HCT116 (cell line): Measurements from ENCODE around the gene SIL1. TPM values are rescaled to one million over a fixed set of nuclear protein-coding genes. Genes with fewer than 3 reads are reported as not detected.

Experiments used
- ATAC-seq: fragments of 200-7000 bp; cut with Tn5 transposase; 2 replicates; pipeline ENCODE4 v1.9.1; 2020; ENCODE audit warnings: mild to moderate bottlenecking, moderate library complexity
- BruUV-seq: library from RNA; stranded (reverse); fragments of 400-500 nt; replicated peaks from 2 replicates; lab custom pipeline; 2021; lab: Mats Ljungman, UMichigan
- CTCF ChIA-PET: fragments of 300-600 bp; sonication (Branson Sonifier 250); formaldehyde crosslinking; loops from one replicate; lab custom pipeline; 2021; ENCODE audit warnings: antibody characterized with exemption; lab: Charles Lee
- POLR2A ChIA-PET: fragments of 300-600, 350-600 bp; sonication (Branson Sonifier 250); formaldehyde crosslinking; loops from one replicate; lab custom pipeline; 2021; ENCODE audit warnings: antibody characterized with exemption; lab: Charles Lee
- RAD21 ChIA-PET, 2 experiments: fragments of 300-600 bp; sonication (Branson Sonifier 250); formaldehyde crosslinking; loops; one replicate each; lab custom pipeline; 2023; ENCODE audit warnings: low total read pairs in 2 of 2; ENCODE audit not compliant: uncharacterized antibody in 2 of 2, unreplicated experiment in 2 of 2, low non-redundant PET in 1 of 2; lab: Charles Lee
- DNase-seq: peaks from one replicate; pipeline ENCODE4 v3.0.0-alpha.2; 2010; ENCODE audit warnings: low read depth, low spot score
- H2AFZ ChIP-seq: fragments of 200-600 bp; shearing (Covaris generic), sonication (generic); 2 replicates; pipeline ENCODE4 v1.6.1; 2017; ENCODE audit warnings: low read depth, mixed run types, mixed read lengths, antibody characterized with exemption, low read length; ENCODE audit not compliant: poor library complexity, severe bottlenecking
- H3K27ac ChIP-seq: 2 replicates; pipeline ENCODE4 v1.5.1; 2012; ENCODE audit warnings: low read depth, low read length
- H3K27me3 ChIP-seq: fragments of 200-600 bp; sonication (generic); 2 replicates; pipeline ENCODE4 v1.6.1; 2016; ENCODE audit warnings: mixed run types, low read length, mixed read lengths; ENCODE audit not compliant: insufficient read depth
- H3K36me3 ChIP-seq, 2 experiments: fragments of 200-500 bp in 1 of 2; fragments of 200-600 bp in 1 of 2; sonication (Bioruptor generic) in 1 of 2; sonication (generic) in 1 of 2; 2 replicates each; pipeline versions ENCODE4 v1.5.1 to v1.6.1; 2014 to 2016; ENCODE audit warnings: low read length in 2 of 2, inconsistent platforms in 1 of 2, mixed read lengths in 1 of 2, mixed run types in 1 of 2; ENCODE audit not compliant: insufficient read depth in 2 of 2, control insufficient read depth in 1 of 2
- H3K4me1 ChIP-seq, 2 experiments: fragments of 200-600 bp in 1 of 2; sonication (generic) in 1 of 2; 2 replicates each; pipeline versions ENCODE4 v1.5.1 to v1.6.1; 2012 to 2017; ENCODE audit warnings: low read length in 2 of 2, inconsistent platforms in 1 of 2, mild to moderate bottlenecking in 1 of 2, mixed read lengths in 1 of 2, mixed run types in 1 of 2, moderate library complexity in 1 of 2; ENCODE audit not compliant: insufficient read depth in 2 of 2, control insufficient read depth in 1 of 2
- H3K4me2 ChIP-seq: fragments of 200-600 bp; sonication (generic); 2 replicates; pipeline ENCODE4 v1.6.1; 2017; ENCODE audit warnings: mixed run types, low read length, mixed read lengths
- H3K4me3 ChIP-seq, 2 experiments: fragments of 200-600 bp in 1 of 2; sonication (generic) in 1 of 2; replicated peaks in 1 of 2; 2 replicates each; pipeline ENCODE4 v1.5.1; 2011 to 2016; ENCODE audit warnings: low read length in 2 of 2, control low read depth in 1 of 2, low read depth in 1 of 2, mild to moderate bottlenecking in 1 of 2, mixed read lengths in 1 of 2, mixed run types in 1 of 2
- H3K79me2 ChIP-seq: fragments of 200-600 bp; sonication (generic); 2 replicates; pipeline ENCODE4 v1.6.1; 2017; ENCODE audit warnings: mild to moderate bottlenecking, mixed run types, low read length, moderate library complexity, mixed read lengths; ENCODE audit not compliant: insufficient read depth
- H3K9ac ChIP-seq: fragments of 200-600 bp; sonication (generic); 2 replicates; pipeline ENCODE4 v1.6.1; 2016; ENCODE audit warnings: low read length, mixed read lengths
- H3K9me2 ChIP-seq: fragments of 200-600 bp; sonication (generic), shearing (Covaris generic); 2 replicates; pipeline ENCODE4 v1.6.1; 2017; ENCODE audit warnings: mixed run types, mild to moderate bottlenecking, moderate library complexity; ENCODE audit not compliant: insufficient read depth
- H3K9me3 ChIP-seq, 2 experiments: fragments of 200-500 bp in 1 of 2; fragments of 200-600 bp in 1 of 2; sonication (Bioruptor generic) in 1 of 2; sonication (generic) in 1 of 2; 2 replicates each; pipeline ENCODE4 v1.6.1; 2014 to 2017; ENCODE audit warnings: low read length in 2 of 2, mixed read lengths in 2 of 2, inconsistent platforms in 1 of 2, low read depth in 1 of 2, mild to moderate bottlenecking in 1 of 2, mixed run types in 1 of 2, moderate library complexity in 1 of 2; ENCODE audit not compliant: control insufficient read depth in 1 of 2, insufficient read depth in 1 of 2
- H4K20me1 ChIP-seq: fragments of 200-600 bp; sonication (generic), shearing (Covaris generic); 2 replicates; pipeline ENCODE4 v1.6.1; 2017; ENCODE audit warnings: mixed run types, mild to moderate bottlenecking, moderate library complexity; ENCODE audit not compliant: insufficient read depth
- ATF3 ChIP-seq: IDR thresholded peaks from 2 replicates; pipeline ENCODE4 v1.6.1; 2012
- CBX3 ChIP-seq: IDR thresholded peaks from 2 replicates; pipeline ENCODE4 v1.6.1; 2012; ENCODE audit warnings: low read depth
- EGR1 ChIP-seq: IDR thresholded peaks from 2 replicates; pipeline ENCODE4 v1.6.1; 2012; ENCODE audit warnings: low read depth
- POLR2A ChIP-seq: IDR thresholded peaks from 2 replicates; pipeline ENCODE4 v1.7.0; 2011; ENCODE audit warnings: borderline replicate concordance; ENCODE audit not compliant: insufficient read depth, insufficient read length; ENCODE audit errors: extremely low read depth
- SIN3A ChIP-seq: IDR thresholded peaks from 2 replicates; pipeline ENCODE4 v1.6.1; 2012; ENCODE audit warnings: low read depth
- SP1 ChIP-seq: IDR thresholded peaks from 2 replicates; pipeline ENCODE4 v1.6.1; 2012; ENCODE audit warnings: low read depth
- TCF7L2 ChIP-seq: IDR thresholded peaks from 2 replicates; pipeline ENCODE4 v1.7.0; 2011; ENCODE audit warnings: borderline replicate concordance, inconsistent platforms; ENCODE audit not compliant: insufficient read depth, insufficient read length; ENCODE audit errors: extremely low read depth
- ZFX ChIP-seq: fragments of 450-650 bp; IDR thresholded peaks from 2 replicates; pipeline ENCODE4 v1.6.1; 2017
- ZNF274 ChIP-seq: fragments of 200-500 bp; sonication (Bioruptor generic); IDR thresholded peaks from 2 replicates; pipeline ENCODE4 v1.6.1; 2014; ENCODE audit warnings: mild to moderate bottlenecking, low read depth, low read length, inconsistent platforms
- intact Hi-C: fragments of 100-400 bp; cut with micrococcal nuclease; formaldehyde crosslinking; loops from 2 replicates; pipeline ENCODE4 v1.10.0; 2022
- total RNA-seq: library from RNA; stranded (reverse); gene quantifications from one replicate; pipeline ENCODE4 v1.2.1, GENCODE V29; 2021; ENCODE audit not compliant: unreplicated experiment
- TF ChIP-seq, protein P1 (sequence below), 3 experiments: fragments of 200-600 bp in 1 of 3; sonication (generic) in 1 of 3; IDR thresholded peaks in 2 of 3; conservative IDR thresholded peaks in 1 of 3; 2 replicates each; pipeline ENCODE4 v1.5.1; 2012 to 2017; ENCODE audit warnings: low read depth in 2 of 3, low read length in 2 of 3, antibody characterized with exemption in 1 of 3, borderline replicate concordance in 1 of 3, control low read depth in 1 of 3, mild to moderate bottlenecking in 1 of 3, mixed read lengths in 1 of 3, mixed run types in 1 of 3, moderate library complexity in 1 of 3; ENCODE audit not compliant: insufficient read depth in 1 of 3
- TF ChIP-seq, protein P2 (sequence below): IDR thresholded peaks from 2 replicates; pipeline ENCODE4 v1.6.1; 2011; ENCODE audit warnings: mild to moderate bottlenecking, low read length, moderate library complexity; ENCODE audit not compliant: insufficient replicate concordance; ENCODE audit errors: extremely low read depth

Gene SIL1
- total RNA-seq, 1 experiment from 2014 or later, result 34.0 TPM

DNA sequence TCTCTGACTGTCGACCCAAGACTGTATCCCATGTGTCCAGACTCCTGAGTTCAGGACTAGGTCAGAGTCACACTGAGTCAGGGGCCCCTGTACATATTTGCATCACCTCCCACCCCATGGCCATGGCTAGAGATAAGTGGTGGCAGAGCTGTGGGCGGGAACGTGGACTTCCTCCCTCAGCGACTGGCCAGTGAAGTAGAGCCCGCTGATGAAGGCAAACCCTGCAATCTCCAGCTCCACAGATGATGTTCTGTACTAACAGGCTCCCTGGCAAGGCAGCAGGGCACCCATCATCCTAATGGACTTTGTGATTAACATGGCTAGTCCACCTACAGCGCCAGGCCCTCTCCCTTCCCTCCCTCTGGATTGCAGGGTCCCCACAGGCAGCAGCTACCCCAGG lies 212.5 kb downstream of the SIL1 start:
- CTCF ChIA-PET, result no interaction called here
- Histone ChIP-seq H3K9ac (no peak overlapping the region), H3K9me2 (no peaks in the 10 kb centered on the region), H3K79me2 (no peaks in the 10 kb centered on the region), H3K27me3 (no peaks in the 10 kb centered on the region), H3K36me3 (no peaks in the 10 kb centered on the region), H3K4me3 (no peak overlapping the region), H3K4me2 (no peak overlapping the region), H2AFZ (no peak overlapping the region), H4K20me1 (no peaks in the 10 kb centered on the region), H3K9me3 (no peaks in the 10 kb centered on the region), H3K27ac (no peak overlapping the region), H3K4me1 (no peaks in the 10 kb centered on the region)
- POLR2A ChIA-PET, result no interaction called here
- DNase-seq, result no peak
- no peak for TF ChIP-seq ATF3
- TF ChIP-seq ZNF274, result no peak
- no peak for TF ChIP-seq TCF7L2
- no peak for TF ChIP-seq CBX3
- no peak for TF ChIP-seq EGR1
- no peak for TF ChIP-seq SP1
- TF ChIP-seq, protein P1, sequence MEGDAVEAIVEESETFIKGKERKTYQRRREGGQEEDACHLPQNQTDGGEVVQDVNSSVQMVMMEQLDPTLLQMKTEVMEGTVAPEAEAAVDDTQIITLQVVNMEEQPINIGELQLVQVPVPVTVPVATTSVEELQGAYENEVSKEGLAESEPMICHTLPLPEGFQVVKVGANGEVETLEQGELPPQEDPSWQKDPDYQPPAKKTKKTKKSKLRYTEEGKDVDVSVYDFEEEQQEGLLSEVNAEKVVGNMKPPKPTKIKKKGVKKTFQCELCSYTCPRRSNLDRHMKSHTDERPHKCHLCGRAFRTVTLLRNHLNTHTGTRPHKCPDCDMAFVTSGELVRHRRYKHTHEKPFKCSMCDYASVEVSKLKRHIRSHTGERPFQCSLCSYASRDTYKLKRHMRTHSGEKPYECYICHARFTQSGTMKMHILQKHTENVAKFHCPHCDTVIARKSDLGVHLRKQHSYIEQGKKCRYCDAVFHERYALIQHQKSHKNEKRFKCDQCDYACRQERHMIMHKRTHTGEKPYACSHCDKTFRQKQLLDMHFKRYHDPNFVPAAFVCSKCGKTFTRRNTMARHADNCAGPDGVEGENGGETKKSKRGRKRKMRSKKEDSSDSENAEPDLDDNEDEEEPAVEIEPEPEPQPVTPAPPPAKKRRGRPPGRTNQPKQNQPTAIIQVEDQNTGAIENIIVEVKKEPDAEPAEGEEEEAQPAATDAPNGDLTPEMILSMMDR (IDR thresholded peaks at IDR 0.05 in 2 of 3, conservative IDR thresholded peaks at IDR 0.05 in 1 of 3; ENCODE audit: borderline replicate concordance in 1 of 3, insufficient read depth in 1 of 3, low read depth in 2 of 3, low read length in 2 of 3), result no peak
- TF ChIP-seq POLR2A, result no peak
- TF ChIP-seq ZFX, result no peak
- TF ChIP-seq SIN3A, result no peak
- TF ChIP-seq, protein P2, sequence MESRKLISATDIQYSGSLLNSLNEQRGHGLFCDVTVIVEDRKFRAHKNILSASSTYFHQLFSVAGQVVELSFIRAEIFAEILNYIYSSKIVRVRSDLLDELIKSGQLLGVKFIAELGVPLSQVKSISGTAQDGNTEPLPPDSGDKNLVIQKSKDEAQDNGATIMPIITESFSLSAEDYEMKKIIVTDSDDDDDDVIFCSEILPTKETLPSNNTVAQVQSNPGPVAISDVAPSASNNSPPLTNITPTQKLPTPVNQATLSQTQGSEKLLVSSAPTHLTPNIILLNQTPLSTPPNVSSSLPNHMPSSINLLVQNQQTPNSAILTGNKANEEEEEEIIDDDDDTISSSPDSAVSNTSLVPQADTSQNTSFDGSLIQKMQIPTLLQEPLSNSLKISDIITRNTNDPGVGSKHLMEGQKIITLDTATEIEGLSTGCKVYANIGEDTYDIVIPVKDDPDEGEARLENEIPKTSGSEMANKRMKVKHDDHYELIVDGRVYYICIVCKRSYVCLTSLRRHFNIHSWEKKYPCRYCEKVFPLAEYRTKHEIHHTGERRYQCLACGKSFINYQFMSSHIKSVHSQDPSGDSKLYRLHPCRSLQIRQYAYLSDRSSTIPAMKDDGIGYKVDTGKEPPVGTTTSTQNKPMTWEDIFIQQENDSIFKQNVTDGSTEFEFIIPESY, result no peak
- no TSS peak for BruUV-seq
- RAD21 ChIA-PET, result no interaction called here
- ATAC-seq, result no peak
- intact Hi-C loops, result no loop called here
